GM23248 (cell line): ENCODE measurements around the gene DLEU7. TPM values are rescaled to one million over a fixed set of nuclear protein-coding genes. Genes with fewer than 3 reads are reported as not detected.

Experiments
- DNase-seq: peaks from one replicate; pipeline ENCODE4 v3.0.0-alpha.2; 2015
- H2AFZ ChIP-seq: fragments of 200-600 bp; sonication (generic); 2 replicates; pipeline ENCODE4 v1.6.1; 2016; ENCODE audit warnings: antibody characterized with exemption
- H3F3A ChIP-seq: fragments of 200-600 bp; sonication (generic); 2 replicates; pipeline ENCODE4 v1.6.1; 2016; ENCODE audit warnings: mild to moderate bottlenecking, antibody characterized with exemption, mixed run types; ENCODE audit not compliant: insufficient read depth
- H3K27ac ChIP-seq: fragments of 200-600 bp; sonication (generic); 2 replicates; pipeline ENCODE4 v1.5.1; 2016; ENCODE audit warnings: mild to moderate bottlenecking
- H3K27me3 ChIP-seq: fragments of 200-600 bp; sonication (generic); replicated peaks from 2 replicates; pipeline ENCODE4 v1.6.1; 2016; ENCODE audit warnings: mild to moderate bottlenecking; ENCODE audit not compliant: insufficient read depth
- H3K36me3 ChIP-seq: fragments of 200-600 bp; sonication (generic); 2 replicates; pipeline ENCODE4 v1.6.1; 2016; ENCODE audit warnings: low read depth, mild to moderate bottlenecking
- H3K4me1 ChIP-seq: fragments of 200-600 bp; sonication (generic); 2 replicates; pipeline ENCODE4 v1.6.1; 2016; ENCODE audit warnings: mild to moderate bottlenecking; ENCODE audit not compliant: insufficient read depth
- H3K4me2 ChIP-seq: fragments of 200-600 bp; sonication (generic); one replicate; pipeline ENCODE4 v1.6.1; 2016; ENCODE audit warnings: mild to moderate bottlenecking; ENCODE audit not compliant: unreplicated experiment
- H3K4me3 ChIP-seq: fragments of 200-600 bp; sonication (generic); 2 replicates; pipeline ENCODE4 v1.5.1; 2016; ENCODE audit warnings: mild to moderate bottlenecking
- H3K79me2 ChIP-seq: fragments of 200-600 bp; sonication (generic); 2 replicates; pipeline ENCODE4 v1.6.1; 2016; ENCODE audit warnings: mild to moderate bottlenecking; ENCODE audit not compliant: insufficient read depth
- H3K9ac ChIP-seq: fragments of 200-600 bp; sonication (generic); 2 replicates; pipeline ENCODE4 v1.6.1; 2016; ENCODE audit warnings: mild to moderate bottlenecking
- H3K9me2 ChIP-seq: fragments of 200-600 bp; sonication (generic); 2 replicates; pipeline ENCODE4 v1.6.1; 2016; ENCODE audit warnings: mixed run types, mild to moderate bottlenecking, moderate library complexity; ENCODE audit not compliant: insufficient read depth
- H3K9me3 ChIP-seq: fragments of 200-600 bp; sonication (generic); one replicate; pipeline ENCODE4 v1.6.1; 2017; ENCODE audit warnings: low read depth
- H4K20me1 ChIP-seq: fragments of 200-600 bp; sonication (generic); 2 replicates; pipeline ENCODE4 v1.6.0; 2016; ENCODE audit not compliant: insufficient read depth
- EZH2 ChIP-seq: fragments of 200-600 bp; sonication (generic); IDR thresholded peaks from 2 replicates; pipeline ENCODE4 v1.6.1; 2018; ENCODE audit warnings: antibody characterized with exemption, mild to moderate bottlenecking; ENCODE audit not compliant: insufficient read depth, poor library complexity, severe bottlenecking
- EZH2phosphoT487 ChIP-seq: fragments of 200-600 bp; sonication (generic); IDR thresholded peaks from 2 replicates; pipeline ENCODE4 v1.6.1; 2018; ENCODE audit warnings: antibody characterized with exemption, moderate library complexity, mild to moderate bottlenecking, low read depth; ENCODE audit not compliant: insufficient read depth
- WGBS, 2 experiments: methylation state at CpG; one replicate each; pipeline ENCODE4 v1.1.6; 2015 to 2017; ENCODE audit warnings: low lambda C conversion rate in 2 of 2, low coverage in 1 of 2; ENCODE audit errors: missing lambda C conversion rate in 2 of 2; 5-methylcytosine and 5-hydroxymethylcytosine counted together
- in situ Hi-C: fragments of 300-500 bp; cut with MboI; formaldehyde crosslinking; loops from 2 replicates; pipeline ENCODE4 v1.15.0; 2020
- polyA plus RNA-seq: library from polyadenylated mRNA; unstranded; fragments of >200 nt; fragmentation: Nextera tagmentation; extraction: Ambion mirVana; gene quantifications from 2 replicates; pipeline ENCODE4 v1.2.1, GENCODE V29; 2016
- total RNA-seq: library from RNA; depleted of rRNA; stranded (reverse); fragments of >200 nt; shearing (Covaris generic); gene quantifications from 2 replicates; pipeline ENCODE4 v1.2.3, GENCODE V29; 2014

The DLEU7 gene
- total and polyA plus RNA-seq, 2 experiments from 2014 or later, result not detected

GRCh38 chr13:50888362-50888761, 44.9 kb upstream of the DLEU7 start:
- Histone ChIP-seq H3K9me2 (no peaks in the 10 kb centered on the region), H3K4me2 (no peak overlapping the region), H3K4me1 (0 out of 2 replicates have a peak, but pooled peaks cover 4% of the 10 kb centered on the region), H3K27ac (no peak overlapping the region), H2AFZ (no peak overlapping the region), H3K79me2 (no peaks in the 10 kb centered on the region), H4K20me1 (no peaks in the 10 kb centered on the region), H3F3A (no peaks in the 10 kb centered on the region), H3K36me3 (no peaks in the 10 kb centered on the region), H3K9me3 (no peaks in the 10 kb centered on the region), H3K27me3 (no peaks in the 10 kb centered on the region), H3K9ac (no peak overlapping the region), H3K4me3 (no peak overlapping the region)
- in situ Hi-C loops, result no loop called here
- WGBS, 2 experiments, result 75 to 87% methylated on average over 1 of the region's 1 CpG
- DNase-seq, result no peak
- TF ChIP-seq EZH2phosphoT487 (no peak), EZH2 (no peak)

- H3F3A ChIP-seq, result no peaks in the 10 kb centered on the region
These were observed 43.7 kb upstream of the DLEU7 start for GRCh38 chr13:50887151-50887550.

GRCh38 chr13:50884265-50884664, 40.8 kb upstream of the DLEU7 start:
- H3F3A ChIP-seq, result no peaks in the 10 kb centered on the region
- no peaks in the 10 kb centered on the region for H3K27me3 ChIP-seq
- no peaks in the 10 kb centered on the region for H3K36me3 ChIP-seq
- no peak for DNase-seq
- no peaks in the 10 kb centered on the region for H3K9me3 ChIP-seq
- H4K20me1 ChIP-seq, result no peaks in the 10 kb centered on the region
- H3K9ac ChIP-seq, result no peak overlapping the region
- H3K79me2 ChIP-seq, result no peaks in the 10 kb centered on the region
- H3K4me3 ChIP-seq, result no peak overlapping the region
- H3K4me2 ChIP-seq, result no peak overlapping the region
- no peak overlapping the region for H2AFZ ChIP-seq
- TF ChIP-seq EZH2, result no peak
- no peak for TF ChIP-seq EZH2phosphoT487
- no peak overlapping the region for H3K27ac ChIP-seq
- in situ Hi-C loops, result no loop called here
- H3K4me1 ChIP-seq, result no peaks in the 10 kb centered on the region
- H3K9me2 ChIP-seq, result 0 out of 2 replicates have a peak, but pooled peaks cover 5% of the 10 kb centered on the region
- WGBS, 2 experiments, result 62 to 77% methylated on average over 1 of the region's 1 CpG

More at GRCh38 chr13:50887151-50887550, 43.7 kb upstream of the DLEU7 start:
- Histone ChIP-seq H3K4me3 (no peak overlapping the region), H3K4me2 (no peak overlapping the region), H3K27ac (no peak overlapping the region), H2AFZ (no peak overlapping the region), H3K36me3 (no peaks in the 10 kb centered on the region), H3K9me2 (0 out of 2 replicates have a peak, but pooled peaks cover 5% of the 10 kb centered on the region), H3K27me3 (no peaks in the 10 kb centered on the region), H3K79me2 (no peaks in the 10 kb centered on the region), H3K9me3 (no peaks in the 10 kb centered on the region), H4K20me1 (no peaks in the 10 kb centered on the region), H3K4me1 (no peaks in the 10 kb centered on the region), H3K9ac (no peak overlapping the region)
- DNase-seq, result no peak
- in situ Hi-C loops, result no loop called here
- WGBS, 2 experiments, result 89 to 94% methylated on average over 7 of the region's 7 CpGs
- TF ChIP-seq EZH2phosphoT487 (no peak), EZH2 (no peak)

- DNase-seq, result no peak
- H4K20me1 ChIP-seq, result no peaks in the 10 kb centered on the region
- TF ChIP-seq EZH2phosphoT487 (no peak), EZH2 (no peak)
- no peak overlapping the region for H3K27ac ChIP-seq
- H3K36me3 ChIP-seq, result no peaks in the 10 kb centered on the region
- no peaks in the 10 kb centered on the region for H3K4me1 ChIP-seq
- no peak overlapping the region for H3K9ac ChIP-seq
- no peaks in the 10 kb centered on the region for H3K79me2 ChIP-seq
- 0 out of 2 replicates have a peak, but pooled peaks cover under 1% of the 10 kb centered on the region for H3K27me3 ChIP-seq
- H3K9me3 ChIP-seq, result no peaks in the 10 kb centered on the region
- H3F3A ChIP-seq, result no peaks in the 10 kb centered on the region
- H3K4me2 ChIP-seq, result no peak overlapping the region
- H3K9me2 ChIP-seq, result 0 out of 2 replicates have a peak, but pooled peaks cover 5% of the 10 kb centered on the region
- H2AFZ ChIP-seq, result no peak overlapping the region
- 33 to 35% methylated on average over 1 of the region's 1 CpG for WGBS, 2 experiments
- in situ Hi-C loops, result no loop called here
- H3K4me3 ChIP-seq, result no peak overlapping the region
These were observed 40.2 kb upstream of the DLEU7 start for GRCh38 chr13:50883728-50884127.

GRCh38 chr13:50882816-50883435, 39.4 kb upstream of the DLEU7 start:
- Histone ChIP-seq H3K27ac (no peak overlapping the region), H4K20me1 (no peaks in the 10 kb centered on the region), H3K9me2 (0 out of 2 replicates have a peak, but pooled peaks cover 5% of the 10 kb centered on the region), H3K36me3 (no peaks in the 10 kb centered on the region), H3K4me1 (no peaks in the 10 kb centered on the region), H3K79me2 (no peaks in the 10 kb centered on the region), H3K27me3 (0 out of 2 replicates have a peak, but pooled peaks cover 4% of the 10 kb centered on the region), H2AFZ (no peak overlapping the region), H3K9me3 (no peaks in the 10 kb centered on the region), H3K4me3 (no peak overlapping the region), H3K4me2 (no peak overlapping the region), H3F3A (no peaks in the 10 kb centered on the region), H3K9ac (no peak overlapping the region)
- 70 to 86% methylated on average over 5 of the region's 5 CpGs for WGBS, 2 experiments
- in situ Hi-C loops, result no loop called here
- no peak for TF ChIP-seq EZH2
- TF ChIP-seq EZH2phosphoT487, result no peak
- DNase-seq, result no peak
